K562 treated with DMSO at 1 percent for 4 hours (cell line): ENCODE results near the gene ADGB. TPM values are rescaled to one million over a fixed set of nuclear protein-coding genes. Genes with fewer than 3 reads are reported as not detected.

ENCODE experiments used
- total RNA-seq: library from RNA; unstranded; fragments of 300-600 nt; gene quantifications from 2 replicates; pipeline ENCODE4 v1.2.3, GENCODE V29; 2022; ENCODE audit not compliant: insufficient read depth

ADGB gene
- not detected in 2 replicates for total RNA-seq

GRCh38 chr6:146598772-146599405, at the start of gene ADGB:
ADGB (plus strand) TSS chr6:146598972; CDS start chr6:146599041, 69 bp downstream.

Other genes starting within 250 kb of the ADGB start
- 59.2 and 70.8 TPM in 2 replicates for gene RAB32, start 55.1 kb upstream of the ADGB start, total RNA-seq